A673 (cell line): Measurements from ENCODE around the gene ITGB8.

ENCODE experiments used
- CTCF ChIP-seq: fragments of 300-800, 200-600 bp; sonication (generic); conservative IDR thresholded peaks from 2 replicates; pipeline ENCODE4 v1.5.1; 2017; ENCODE audit warnings: low read depth, mild to moderate bottlenecking, antibody characterized with exemption, low read length, moderate library complexity, mixed read lengths
- EZH2 ChIP-seq: fragments of 200-600 bp; sonication (generic); IDR thresholded peaks from 2 replicates; pipeline ENCODE4 v1.6.1; 2017; ENCODE audit warnings: borderline replicate concordance, low read depth, mild to moderate bottlenecking, mixed read lengths, antibody characterized with exemption, low read length; ENCODE audit not compliant: poor library complexity, severe bottlenecking

DNA sequence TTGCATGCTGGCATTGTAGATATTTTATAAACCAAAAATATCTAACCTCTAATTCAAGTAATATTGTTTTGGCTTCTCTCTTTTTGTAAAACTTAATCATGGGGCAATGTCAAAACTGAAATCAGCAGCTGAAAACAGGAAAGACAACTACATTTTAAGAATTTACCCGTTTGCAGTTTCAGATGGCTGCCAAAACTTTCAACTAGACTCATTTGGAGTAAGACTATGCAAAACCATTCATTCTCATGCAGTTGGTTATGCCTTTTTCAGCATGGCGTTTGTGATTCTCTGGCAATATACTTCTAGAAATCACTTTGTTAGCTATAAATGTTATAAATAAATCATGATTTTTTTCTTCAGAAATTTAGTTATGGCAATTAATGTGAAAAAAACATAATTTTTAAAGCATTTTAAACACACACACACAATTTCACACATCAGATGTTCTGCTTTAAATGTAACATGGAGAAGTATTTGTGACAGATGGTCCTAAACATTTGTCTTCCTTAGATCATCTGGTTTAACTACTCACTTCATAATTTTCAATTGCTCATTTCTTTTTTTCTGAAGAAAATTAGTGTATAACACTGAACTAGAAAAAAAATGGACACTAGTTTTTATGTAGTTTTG, 116.4 kb downstream of the ITGB8 start:
- TF ChIP-seq CTCF (no peak), EZH2 (no peak)
